HepG2 (cell line): Measurements from ENCODE around the gene PAPSS2. TPM values are rescaled to one million over a fixed set of nuclear protein-coding genes. Genes with fewer than 3 reads are reported as not detected.
"Not testable (repeated sequence)": the region's sequence is repeated elsewhere in the genome, so short reads cannot be mapped to it uniquely, and the experiment has no call there.

Source experiments
- ATAC-seq: fragments of 200-7000 bp; cut with Tn5 transposase; 3 replicates; pipeline ENCODE4 v1.9.1; 2020; ENCODE audit warnings: mild to moderate bottlenecking, moderate library complexity
- BruUV-seq: library from RNA; stranded (reverse); fragments of 400-500 nt; replicated peaks from 2 replicates; lab custom pipeline; 2021; lab: Mats Ljungman, UMichigan
- CTCF ChIA-PET: fragments of 300-600 bp; formaldehyde crosslinking; extraction: SDS; loops from one replicate; lab custom pipeline; 2021; ENCODE audit warnings: low total read pairs, inconsistent platforms, low intra/inter-chr PET ratio; lab: Yijun Ruan, JAX
- POLR2A ChIA-PET: fragments of 350-600 bp; sonication (Branson Sonifier 250); formaldehyde crosslinking; loops from one replicate; lab custom pipeline; 2020; ENCODE audit warnings: antibody characterized with exemption, inconsistent platforms; lab: Yijun Ruan, JAX
- DNase-seq: peaks from one replicate; pipeline ENCODE4 v3.0.0-alpha.2; 2015; ENCODE audit warnings: low spot score
- FAIRE-seq: peaks from 3 replicates; lab custom pipeline; 2011; peaks lifted over from hg19 to GRCh38; lab: Jason Lieb, UNC
- H2AFZ ChIP-seq: one replicate; pipeline ENCODE4 v1.6.1; 2011; ENCODE audit warnings: low read length, inconsistent platforms
- H3K27ac ChIP-seq: fragments of 300-600 bp; 3 replicates; pipeline ENCODE4 v1.8.0; 2011; ENCODE audit warnings: mixed run types, mild to moderate bottlenecking, mixed read lengths, low read length, inconsistent platforms; ENCODE audit not compliant: insufficient read depth; ENCODE audit errors: extremely low read length
- H3K27me3 ChIP-seq, 2 experiments: fragments of 200-600 bp in 1 of 2; 2 replicates in 1 of 2; 3 replicates in 1 of 2; pipeline versions ENCODE4 v1.6.0 to v1.8.0; 2011; ENCODE audit warnings: low read length in 2 of 2, mild to moderate bottlenecking in 2 of 2, moderate library complexity in 2 of 2, inconsistent platforms in 1 of 2; ENCODE audit not compliant: insufficient read depth in 2 of 2, control insufficient read depth in 1 of 2
- H3K36me3 ChIP-seq, 2 experiments: fragments of 200-600 bp in 1 of 2; replicated peaks in 1 of 2; 2 replicates in 1 of 2; 3 replicates in 1 of 2; pipeline versions ENCODE4 v1.5.1 to v1.8.0; 2011; ENCODE audit warnings: low read length in 2 of 2, inconsistent platforms in 1 of 2; ENCODE audit not compliant: insufficient read depth in 2 of 2, control insufficient read depth in 1 of 2
- H3K4me1 ChIP-seq: 2 replicates; pipeline ENCODE4 v1.5.1; 2012; ENCODE audit warnings: low read length, inconsistent platforms; ENCODE audit not compliant: insufficient read depth
- H3K4me2 ChIP-seq: 2 replicates; pipeline ENCODE4 v1.6.0; 2011; ENCODE audit warnings: low read depth, low read length, inconsistent platforms
- H3K4me3 ChIP-seq, 3 experiments: fragments of 200-600 bp in 1 of 3; sonication (generic), shearing (Covaris generic) in 1 of 3; replicated peaks in 1 of 3; 2 replicates each; pipeline ENCODE4 v1.5.1; 2011 to 2016; ENCODE audit warnings: low read length in 3 of 3, inconsistent platforms in 2 of 3, low read depth in 2 of 3, mild to moderate bottlenecking in 2 of 3, control low read depth in 1 of 3, mixed read lengths in 1 of 3; ENCODE audit not compliant: insufficient read depth in 1 of 3
- H3K79me2 ChIP-seq: one replicate; pipeline ENCODE4 v1.6.1; 2011; ENCODE audit warnings: low read length, inconsistent platforms; ENCODE audit not compliant: insufficient read depth
- H3K9ac ChIP-seq: 2 replicates; pipeline ENCODE4 v1.6.0; 2011; ENCODE audit warnings: mild to moderate bottlenecking, low read depth, low read length, inconsistent platforms; ENCODE audit not compliant: insufficient read depth
- H3K9me3 ChIP-seq: 2 replicates; pipeline ENCODE4 v1.5.1; 2012; ENCODE audit warnings: mild to moderate bottlenecking, low read length
- H4K20me1 ChIP-seq: 2 replicates; pipeline ENCODE4 v1.6.0; 2011; ENCODE audit warnings: inconsistent platforms, mild to moderate bottlenecking, low read length, moderate library complexity; ENCODE audit not compliant: insufficient read depth
- ZNF101 ChIP-seq: sonication (generic); formaldehyde crosslinking; IDR thresholded peaks from 2 replicates; pipeline ENCODE4 v1.4.0; 2020; ENCODE audit warnings: mild to moderate bottlenecking, low read depth, missing genetic modification reagents, borderline replicate concordance
- WGBS: methylation state at CpG from one replicate; pipeline ENCODE4 v1.1.6; 2017; ENCODE audit warnings: low lambda C conversion rate; 5-methylcytosine and 5-hydroxymethylcytosine counted together
- in situ Hi-C: cut with HindIII; loops from 2 replicates; pipeline ENCODE4 v1.10.0; 2017; ENCODE audit warnings: low pct_unique_long_range_greater_than_20kb; ENCODE audit not compliant: extremely low pct_ligation_motif_present
- intact Hi-C: fragments of 100-400 bp; cut with micrococcal nuclease; formaldehyde crosslinking; loops from one replicate; pipeline ENCODE4 v1.10.0; 2022; ENCODE audit not compliant: unreplicated experiment
- polyA plus RNA-seq, 8 experiments: library from polyadenylated mRNA; depleted of rRNA in 3 of 8; stranded (reverse) in 7 of 8; unstranded in 1 of 8; fragments of >200 nt; fragmentation: Illumina TruSeq in 4 of 8; extraction: Trizol in 4 of 8; gene quantifications; 2 replicates each; pipeline versions ENCODE4 v1.2.1 to v1.2.3, GENCODE V29; 2011 to 2016; ENCODE audit warnings: low read depth in 4 of 8, missing spikeins in 1 of 8, mixed read lengths in 1 of 8; ENCODE audit not compliant: insufficient read depth in 1 of 8
- total RNA-seq, 5 experiments: library from RNA; depleted of rRNA; stranded (reverse); fragments of >200 nt; fragmentation: Illumina TruSeq; extraction: Trizol; gene quantifications; 2 replicates each; pipeline ENCODE4 v1.2.3, GENCODE V29; 2016; ENCODE audit warnings: low read depth in 1 of 5

Gene PAPSS2
- total and polyA plus RNA-seq, 2 of the 13 experiments (the other 11 are each of a cell fraction or from before 2014, with no cell fraction given), result 0.11 to 0.12 TPM

DNA sequence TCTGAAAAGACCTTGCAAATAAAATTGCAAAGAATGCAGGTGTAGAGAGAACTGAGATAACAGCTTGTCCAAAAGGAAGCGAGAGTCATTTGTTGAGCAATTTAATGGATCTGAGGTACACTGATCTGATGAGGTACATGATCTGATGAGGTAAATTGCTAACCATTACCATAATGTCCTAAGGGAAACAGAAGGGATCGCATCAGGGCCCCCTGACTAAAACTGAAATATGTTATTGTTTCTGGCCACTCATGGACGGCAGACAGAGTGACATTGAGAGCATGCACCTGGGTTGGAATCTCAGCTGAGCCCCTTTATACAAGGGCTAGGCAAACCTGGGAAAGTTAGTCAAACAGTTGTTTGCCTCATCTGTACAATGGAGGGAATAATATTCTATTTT lies 15.8 kb upstream of the PAPSS2 start:
- Histone ChIP-seq H3K36me3 (no peaks in the 10 kb centered on the region), H3K9me3 (no peaks in the 10 kb centered on the region), H3K27ac (no peak overlapping the region), H3K27me3 (no peaks in the 10 kb centered on the region), H3K9ac (no peak overlapping the region), H4K20me1 (no peaks in the 10 kb centered on the region), H3K4me3 (no peak overlapping the region), H3K79me2 (no peaks in the 10 kb centered on the region), H3K4me1 (peaks cover 19% of the 10 kb centered on the region), H2AFZ (no peak overlapping the region), H3K4me2 (no peak overlapping the region)
- intact Hi-C loops (no loop called here), in situ Hi-C loops (no loop called here)
- TF ChIP-seq ZNF101 (CRISPR knock-in tag), result no peak
- no TSS peak for BruUV-seq
- ChIA-PET POLR2A (no interaction called here), CTCF (no interaction called here)
- 55% methylated on average over 3 of the region's 3 CpGs for WGBS
- FAIRE-seq (no peak), ATAC-seq (no peak), DNase-seq (no peak)

DNA sequence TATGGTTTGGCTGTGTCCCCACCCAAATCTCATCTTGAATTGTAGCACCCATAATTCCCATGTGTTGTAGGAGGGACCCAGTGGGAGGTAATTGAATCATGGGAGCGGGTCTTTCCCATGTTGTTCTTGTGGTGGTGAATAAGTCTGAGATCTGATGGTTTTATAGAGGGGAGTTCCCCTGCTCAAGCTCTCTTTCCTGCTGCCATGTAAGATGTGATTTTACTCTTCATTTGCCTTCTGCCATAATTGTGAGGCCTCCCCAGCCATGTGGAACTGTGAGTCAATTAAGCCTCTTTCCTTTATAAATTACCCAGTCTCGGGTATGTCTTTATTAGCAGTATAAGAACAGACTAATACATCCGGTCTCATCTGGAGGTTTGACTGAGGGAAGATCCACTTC lies 15.2 kb upstream of the PAPSS2 start:
- H3K9me3 ChIP-seq, H3K79me2 ChIP-seq, ATAC-seq, POLR2A ChIA-PET, DNase-seq, H3K27me3 ChIP-seq, CTCF ChIA-PET, BruUV-seq, H2AFZ ChIP-seq, intact Hi-C loops, H4K20me1 ChIP-seq, FAIRE-seq, H3K36me3 ChIP-seq, H3K4me2 ChIP-seq, in situ Hi-C loops, H3K9ac ChIP-seq, H3K4me3 ChIP-seq, H3K27ac ChIP-seq: not testable (repeated sequence)
- WGBS, result 65% methylated on average over 3 of the region's 3 CpGs
- peaks cover 19% of the 10 kb centered on the region for H3K4me1 ChIP-seq
